ENCODE measurements around the gene NBEA.

Gene NBEA

DNA sequence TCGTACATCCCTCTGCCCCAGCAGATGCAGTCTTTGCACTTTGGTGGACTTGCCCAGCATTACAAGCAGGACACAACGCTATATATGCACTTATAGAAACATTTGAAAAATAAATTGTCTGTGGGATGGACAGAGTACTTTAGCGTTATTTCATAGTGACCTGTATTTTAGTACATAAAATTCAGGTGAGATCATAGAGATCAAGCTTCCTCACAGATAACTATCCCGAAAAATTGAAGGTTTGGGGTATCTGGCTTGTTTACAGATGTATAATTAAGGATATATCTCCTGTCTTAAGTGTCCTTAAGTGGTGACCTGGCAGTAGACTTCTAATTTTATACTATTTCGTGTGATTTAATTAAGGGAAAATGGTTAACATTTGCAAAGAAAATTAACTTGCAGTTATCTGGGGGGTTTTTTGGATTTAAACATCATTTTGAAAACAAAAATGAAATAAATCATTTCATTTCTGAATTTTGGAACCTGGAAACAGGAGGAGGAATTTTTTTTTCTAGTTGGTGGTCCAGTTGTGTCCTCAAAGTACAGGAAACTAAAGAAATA, 535.4 kb downstream of the NBEA start:
- Histone ChIP-seq H3K4me3 (ENCODE audit: low read depth in 1 of 2, low read length in 2 of 2) (peak overlapping the region in 1 of 2 donors; percentile 62), H3K27me3 (ENCODE audit: low read depth, low read length) (peaks cover 23% of the 10 kb centered on the region), H3K9me3 (ENCODE audit: control insufficient read depth in 1 of 2, low read length in 2 of 2) (no peaks in the 10 kb centered on the region), H3K36me3 (ENCODE audit: control insufficient read depth in 1 of 2, insufficient read depth in 2 of 2, low read length in 2 of 2) (peaks cover 0 to 6% of the 10 kb centered on the region in 2 donors), H3K4me1 (ENCODE audit: control insufficient read depth in 1 of 2, insufficient read depth in 2 of 2, low read length in 2 of 2) (no peaks in the 10 kb centered on the region), H3K27ac (ENCODE audit: low read length) (no peak overlapping the region)

DNA sequence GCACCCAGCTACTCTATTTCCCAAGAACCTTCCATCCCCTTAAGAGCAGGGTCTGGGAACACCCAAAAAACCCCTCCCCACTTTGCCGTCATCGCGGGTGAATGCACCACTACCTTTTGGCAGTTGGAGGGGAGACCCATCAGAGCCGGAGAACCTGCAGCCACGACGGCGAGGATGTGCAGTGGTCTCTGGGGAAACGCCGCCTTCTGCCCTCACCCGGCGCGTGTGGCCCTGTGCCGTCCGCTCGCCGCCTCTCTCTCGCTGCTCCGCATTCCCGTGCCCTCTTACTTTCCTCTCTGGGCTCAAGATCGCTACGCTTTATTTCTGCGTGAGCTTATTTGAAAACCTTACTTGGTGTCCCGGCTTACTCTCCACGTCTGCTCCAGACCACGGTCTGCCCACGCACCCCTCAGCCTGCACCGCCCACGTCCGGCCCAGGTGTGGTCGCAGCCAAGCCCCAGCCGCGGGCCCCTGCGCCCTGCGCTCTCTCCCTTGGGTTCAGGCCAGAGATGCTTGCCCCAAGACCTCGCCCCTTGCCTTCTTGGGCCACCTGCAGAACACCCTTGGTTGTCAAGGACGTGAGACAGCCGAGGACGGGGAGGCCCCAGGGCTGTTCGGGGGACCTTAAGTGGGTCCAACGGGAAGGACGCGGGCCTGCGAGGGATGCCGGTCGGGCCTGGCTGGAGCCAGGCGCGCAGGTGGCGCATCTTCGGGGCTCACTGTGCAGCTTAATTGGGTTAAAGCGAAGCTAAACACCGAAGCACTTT, 536.4 kb downstream of the NBEA start:
- no peaks in the 10 kb centered on the region for H3K9me3 ChIP-seq (ENCODE audit: control insufficient read depth in 1 of 2, low read length in 2 of 2)
- no peaks in the 10 kb centered on the region for H3K4me1 ChIP-seq (ENCODE audit: control insufficient read depth in 1 of 2, insufficient read depth in 2 of 2, low read length in 2 of 2)
- H3K36me3 ChIP-seq (ENCODE audit: control insufficient read depth in 1 of 2, insufficient read depth in 2 of 2, low read length in 2 of 2), result peaks cover 0 to 6% of the 10 kb centered on the region in 2 donors
- peaks cover 23% of the 10 kb centered on the region for H3K27me3 ChIP-seq (ENCODE audit: low read depth, low read length)
- H3K4me3 ChIP-seq (ENCODE audit: low read depth in 1 of 2, low read length in 2 of 2), result peak overlapping the region in 1 of 2 donors; percentile 50
- no peak overlapping the region for H3K27ac ChIP-seq (ENCODE audit: low read length)

DNA sequence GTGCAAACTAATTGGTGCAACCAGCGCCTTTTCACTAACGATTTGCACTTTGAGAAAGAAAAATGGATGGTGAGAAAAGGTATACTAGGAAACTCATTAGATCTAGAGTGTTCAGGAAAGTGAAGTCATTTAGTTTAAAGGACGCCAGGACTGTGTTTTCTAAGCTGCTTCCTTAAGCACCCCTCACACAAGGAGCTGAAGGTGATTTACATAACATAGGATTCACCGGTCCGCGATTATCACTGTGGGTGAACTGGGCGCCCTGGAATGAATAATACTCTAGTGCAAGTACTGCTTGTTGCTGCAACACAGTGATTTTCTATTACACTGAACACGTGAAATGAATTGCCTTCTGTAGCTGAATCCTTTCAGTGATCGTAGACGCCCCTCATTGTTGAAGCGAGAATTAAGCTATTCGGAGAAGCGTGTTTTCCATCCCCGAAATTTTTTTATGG, 537.0 kb downstream of the NBEA start:
- H3K27me3 ChIP-seq (ENCODE audit: low read depth, low read length), result peaks cover 23% of the 10 kb centered on the region
- H3K4me1 ChIP-seq (ENCODE audit: control insufficient read depth in 1 of 2, insufficient read depth in 2 of 2, low read length in 2 of 2), result no peaks in the 10 kb centered on the region
- H3K27ac ChIP-seq (ENCODE audit: low read length), result no peak overlapping the region
- no peak overlapping the region for H3K4me3 ChIP-seq (ENCODE audit: low read depth in 1 of 2, low read length in 2 of 2)
- H3K36me3 ChIP-seq (ENCODE audit: control insufficient read depth in 1 of 2, insufficient read depth in 2 of 2, low read length in 2 of 2), result peaks cover 0 to 6% of the 10 kb centered on the region in 2 donors
- H3K9me3 ChIP-seq (ENCODE audit: control insufficient read depth in 1 of 2, low read length in 2 of 2), result no peaks in the 10 kb centered on the region

DNA sequence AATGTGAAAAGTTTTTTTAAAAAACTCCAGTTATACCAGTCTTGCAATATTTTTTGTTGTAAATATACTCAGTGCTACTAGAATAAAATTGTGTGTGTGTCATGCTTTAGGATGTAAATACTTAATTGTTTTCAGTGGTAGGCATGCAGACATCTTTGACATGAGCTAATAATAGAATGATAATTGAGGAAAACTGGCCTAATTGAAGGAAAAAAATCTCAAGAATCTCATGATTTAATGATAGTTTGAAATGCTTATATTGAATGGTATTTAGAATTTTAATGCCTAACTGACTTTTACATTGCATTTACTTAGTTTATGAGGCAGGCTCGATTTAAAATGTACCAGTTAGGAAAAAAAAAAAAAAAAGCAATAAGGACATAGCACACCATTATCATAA, 537.6 kb downstream of the NBEA start:
- H3K4me1 ChIP-seq (ENCODE audit: control insufficient read depth in 1 of 2, insufficient read depth in 2 of 2, low read length in 2 of 2), result no peaks in the 10 kb centered on the region
- H3K27me3 ChIP-seq (ENCODE audit: low read depth, low read length), result peaks cover 23% of the 10 kb centered on the region
- no peak overlapping the region for H3K27ac ChIP-seq (ENCODE audit: low read length)
- peaks cover 0 to 6% of the 10 kb centered on the region in 2 donors for H3K36me3 ChIP-seq (ENCODE audit: control insufficient read depth in 1 of 2, insufficient read depth in 2 of 2, low read length in 2 of 2)
- no peak overlapping the region for H3K4me3 ChIP-seq (ENCODE audit: low read depth in 1 of 2, low read length in 2 of 2)
- H3K9me3 ChIP-seq (ENCODE audit: control insufficient read depth in 1 of 2, low read length in 2 of 2), result no peaks in the 10 kb centered on the region

DNA sequence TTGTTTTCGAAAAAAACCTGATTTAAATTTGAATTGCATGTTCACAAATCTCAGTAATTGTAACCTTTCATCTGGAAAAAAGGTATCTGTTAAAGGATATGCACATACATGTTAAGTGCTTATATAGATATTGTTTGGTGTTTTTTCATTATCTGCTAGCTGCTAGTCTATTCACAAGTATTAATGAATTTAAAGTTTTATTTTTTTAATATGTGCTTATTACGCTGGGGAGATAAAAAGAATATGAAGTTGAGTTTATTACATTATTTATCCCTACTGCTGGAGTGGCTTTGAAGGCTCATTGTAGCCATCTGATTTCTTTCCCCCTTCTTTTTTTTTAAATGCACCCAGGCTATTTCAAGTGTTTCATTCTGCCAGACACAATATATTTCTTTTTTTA, 538.3 kb downstream of the NBEA start:
- Histone ChIP-seq H3K9me3 (ENCODE audit: control insufficient read depth in 1 of 2, low read length in 2 of 2) (no peaks in the 10 kb centered on the region), H3K4me1 (ENCODE audit: control insufficient read depth in 1 of 2, insufficient read depth in 2 of 2, low read length in 2 of 2) (no peaks in the 10 kb centered on the region), H3K4me3 (ENCODE audit: low read depth in 1 of 2, low read length in 2 of 2) (no peak overlapping the region), H3K27me3 (ENCODE audit: low read depth, low read length) (peaks cover 19% of the 10 kb centered on the region), H3K36me3 (ENCODE audit: control insufficient read depth in 1 of 2, insufficient read depth in 2 of 2, low read length in 2 of 2) (peaks cover 0 to 6% of the 10 kb centered on the region in 2 donors), H3K27ac (ENCODE audit: low read length) (no peak overlapping the region)

DNA sequence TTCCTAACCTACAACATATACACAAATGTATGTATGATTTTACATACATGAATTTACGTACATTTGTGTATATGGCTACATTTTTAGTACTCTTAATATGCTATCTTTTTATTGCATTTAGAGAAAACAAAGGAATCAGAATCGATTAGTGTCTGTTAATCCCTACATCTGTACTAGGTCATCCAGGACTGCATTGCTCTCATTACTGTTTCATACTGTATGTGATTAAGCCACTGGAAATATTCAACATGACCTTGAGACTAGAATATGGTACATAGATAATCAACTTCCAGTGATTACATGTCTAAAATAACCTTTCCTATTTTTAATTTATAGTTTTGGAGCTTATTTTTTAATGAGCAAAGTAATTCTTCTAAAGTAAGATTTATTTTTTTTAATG, 539.7 kb downstream of the NBEA start:
- peaks cover 9% of the 10 kb centered on the region for H3K27me3 ChIP-seq (ENCODE audit: low read depth, low read length)
- H3K36me3 ChIP-seq (ENCODE audit: control insufficient read depth in 1 of 2, insufficient read depth in 2 of 2, low read length in 2 of 2), result no peaks in the 10 kb centered on the region
- H3K9me3 ChIP-seq (ENCODE audit: control insufficient read depth in 1 of 2, low read length in 2 of 2), result no peaks in the 10 kb centered on the region

DNA sequence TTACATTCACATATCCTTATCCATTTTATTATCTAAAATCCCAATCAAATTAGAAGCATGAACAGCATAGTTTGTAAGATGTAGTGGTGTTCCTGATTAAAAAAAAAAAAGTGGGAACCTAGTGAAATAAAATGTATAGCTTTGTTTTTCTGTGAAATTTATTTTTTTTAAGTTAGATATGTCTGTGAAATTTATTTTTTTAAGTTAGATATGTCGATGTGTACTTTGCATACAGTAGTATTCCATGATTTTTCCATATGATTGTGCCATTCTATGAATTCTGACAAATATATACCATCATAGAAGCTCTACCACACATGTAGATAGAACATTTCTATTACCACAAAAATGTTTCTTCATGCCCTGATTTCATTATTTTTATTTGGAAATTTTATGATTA, 540.5 kb downstream of the NBEA start:
- Histone ChIP-seq H3K9me3 (ENCODE audit: control insufficient read depth in 1 of 2, low read length in 2 of 2) (no peaks in the 10 kb centered on the region), H3K4me3 (ENCODE audit: low read depth in 1 of 2, low read length in 2 of 2) (no peak overlapping the region), H3K4me1 (ENCODE audit: control insufficient read depth in 1 of 2, insufficient read depth in 2 of 2, low read length in 2 of 2) (no peaks in the 10 kb centered on the region), H3K27me3 (ENCODE audit: low read depth, low read length) (peaks cover 2% of the 10 kb centered on the region), H3K27ac (ENCODE audit: low read length) (no peak overlapping the region), H3K36me3 (ENCODE audit: control insufficient read depth in 1 of 2, insufficient read depth in 2 of 2, low read length in 2 of 2) (no peaks in the 10 kb centered on the region)

More for the DNA sequence above, 539.7 kb downstream of the NBEA start:
- H3K4me3 ChIP-seq (ENCODE audit: low read depth in 1 of 2, low read length in 2 of 2), result no peak overlapping the region
- H3K4me1 ChIP-seq (ENCODE audit: control insufficient read depth in 1 of 2, insufficient read depth in 2 of 2, low read length in 2 of 2), result no peaks in the 10 kb centered on the region
- no peak overlapping the region for H3K27ac ChIP-seq (ENCODE audit: low read length)

DNA sequence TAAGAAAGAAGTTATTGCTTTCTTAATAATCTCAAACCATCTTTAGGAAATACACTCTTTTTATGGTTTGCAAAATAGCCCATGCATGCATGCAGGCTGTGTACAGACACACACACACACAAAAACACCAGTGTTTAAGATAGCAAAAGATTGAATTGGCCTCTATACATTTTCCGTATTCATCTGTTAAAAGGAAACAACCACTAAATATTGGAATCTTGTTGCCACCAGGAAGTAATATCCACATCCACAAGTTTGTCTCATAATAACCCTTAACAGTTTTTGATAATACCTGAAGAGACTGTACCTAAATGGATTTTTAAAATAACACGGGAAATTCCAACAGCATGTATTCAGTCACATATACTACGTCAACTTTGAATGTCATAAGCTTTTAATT, 541.7 kb downstream of the NBEA start:
- H3K27ac ChIP-seq (ENCODE audit: low read length), result no peak overlapping the region

DNA sequence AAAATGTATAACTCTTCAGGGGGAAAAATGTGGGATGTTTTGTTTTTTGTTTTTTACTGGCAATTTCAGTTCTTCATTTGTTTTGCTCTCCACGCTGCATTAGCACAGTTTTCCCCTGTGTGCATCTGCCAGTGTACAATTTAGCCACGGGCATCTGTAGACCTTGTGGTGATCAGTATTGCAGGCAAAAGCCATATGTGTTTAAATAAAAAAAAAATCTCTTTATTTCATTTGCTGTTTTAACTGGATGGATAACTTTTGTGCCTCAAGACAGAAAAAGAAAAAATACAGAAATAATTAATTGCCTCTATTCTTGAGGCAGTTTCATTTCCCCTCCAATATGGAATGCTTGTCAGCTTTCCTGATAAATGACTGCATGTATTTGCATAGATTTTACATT, 542.3 kb downstream of the NBEA start:
- H3K36me3 ChIP-seq (ENCODE audit: control insufficient read depth in 1 of 2, insufficient read depth in 2 of 2, low read length in 2 of 2), result no peaks in the 10 kb centered on the region
- no peak overlapping the region for H3K27ac ChIP-seq (ENCODE audit: low read length)
- no peak overlapping the region for H3K4me3 ChIP-seq (ENCODE audit: low read depth in 1 of 2, low read length in 2 of 2)
- H3K4me1 ChIP-seq (ENCODE audit: control insufficient read depth in 1 of 2, insufficient read depth in 2 of 2, low read length in 2 of 2), result no peaks in the 10 kb centered on the region
- H3K27me3 ChIP-seq (ENCODE audit: low read depth, low read length), result no peaks in the 10 kb centered on the region
- no peaks in the 10 kb centered on the region for H3K9me3 ChIP-seq (ENCODE audit: control insufficient read depth in 1 of 2, low read length in 2 of 2)

More for the DNA sequence above, 541.7 kb downstream of the NBEA start:
- no peaks in the 10 kb centered on the region for H3K4me1 ChIP-seq (ENCODE audit: control insufficient read depth in 1 of 2, insufficient read depth in 2 of 2, low read length in 2 of 2)
- no peak overlapping the region for H3K4me3 ChIP-seq (ENCODE audit: low read depth in 1 of 2, low read length in 2 of 2)
- no peaks in the 10 kb centered on the region for H3K36me3 ChIP-seq (ENCODE audit: control insufficient read depth in 1 of 2, insufficient read depth in 2 of 2, low read length in 2 of 2)
- no peaks in the 10 kb centered on the region for H3K27me3 ChIP-seq (ENCODE audit: low read depth, low read length)
- H3K9me3 ChIP-seq (ENCODE audit: control insufficient read depth in 1 of 2, low read length in 2 of 2), result no peaks in the 10 kb centered on the region

DNA sequence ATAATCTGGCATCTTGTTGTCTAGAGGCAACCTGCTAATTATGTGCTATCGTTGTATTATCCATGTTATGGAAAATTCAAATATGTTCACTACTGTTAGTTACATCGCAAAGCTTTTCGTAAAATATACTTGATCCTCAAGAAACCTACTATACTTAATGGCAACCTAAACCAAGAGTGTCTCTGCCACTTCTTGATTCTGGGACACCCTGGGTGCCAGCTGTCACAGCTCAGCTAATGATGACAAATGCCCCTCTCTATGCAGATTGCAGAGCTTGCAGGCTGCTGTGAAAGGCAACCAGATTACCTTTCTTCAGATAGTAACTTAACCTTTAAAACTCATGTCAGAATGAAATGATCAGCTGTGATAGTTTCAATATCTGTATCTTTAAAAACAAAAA, 543.4 kb downstream of the NBEA start:
- H3K27ac ChIP-seq (ENCODE audit: low read length), result no peak overlapping the region

DNA sequence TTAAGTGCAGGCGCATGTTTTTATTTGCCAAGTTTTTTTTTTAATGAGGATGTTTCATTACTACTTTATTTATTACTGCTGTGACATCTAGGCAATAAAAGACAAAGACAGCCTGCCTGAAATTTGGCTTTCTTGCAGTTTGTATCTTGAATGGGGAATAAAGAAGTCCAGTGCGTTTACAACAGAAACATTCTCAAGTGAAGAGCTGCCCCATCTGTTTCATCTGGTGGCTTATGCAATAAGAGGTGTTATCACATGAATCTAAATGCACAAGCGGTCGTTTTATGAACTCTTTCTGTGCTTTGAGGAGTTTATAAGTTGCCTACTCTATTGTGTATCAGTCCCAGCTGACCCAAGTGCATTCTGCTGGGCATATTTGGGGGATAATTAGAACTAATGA, 547.0 kb downstream of the NBEA start:
- H3K27me3 ChIP-seq (ENCODE audit: low read depth, low read length), result no peaks in the 10 kb centered on the region
- no peaks in the 10 kb centered on the region for H3K9me3 ChIP-seq (ENCODE audit: control insufficient read depth in 1 of 2, low read length in 2 of 2)
- no peak overlapping the region for H3K4me3 ChIP-seq (ENCODE audit: low read depth in 1 of 2, low read length in 2 of 2)
- no peaks in the 10 kb centered on the region for H3K36me3 ChIP-seq (ENCODE audit: control insufficient read depth in 1 of 2, insufficient read depth in 2 of 2, low read length in 2 of 2)
- no peaks in the 10 kb centered on the region for H3K4me1 ChIP-seq (ENCODE audit: control insufficient read depth in 1 of 2, insufficient read depth in 2 of 2, low read length in 2 of 2)
- no peak overlapping the region for H3K27ac ChIP-seq (ENCODE audit: low read length)

More for the DNA sequence above, 543.4 kb downstream of the NBEA start:
- Histone ChIP-seq H3K4me1 (ENCODE audit: control insufficient read depth in 1 of 2, insufficient read depth in 2 of 2, low read length in 2 of 2) (no peaks in the 10 kb centered on the region), H3K27me3 (ENCODE audit: low read depth, low read length) (no peaks in the 10 kb centered on the region), H3K36me3 (ENCODE audit: control insufficient read depth in 1 of 2, insufficient read depth in 2 of 2, low read length in 2 of 2) (no peaks in the 10 kb centered on the region), H3K9me3 (ENCODE audit: control insufficient read depth in 1 of 2, low read length in 2 of 2) (no peaks in the 10 kb centered on the region), H3K4me3 (ENCODE audit: low read depth in 1 of 2, low read length in 2 of 2) (no peak overlapping the region)
